Limb (tissue), 2 donors: Measurements from ENCODE around the gene PTPRD.
A peak's percentile ranks its signal among the peaks of the same experiment; 100 is the strongest.

Experiments used
- DNase-seq, 2 donors: peaks; one replicate each; pipeline ENCODE4 v3.0.0-alpha.2; 2016; ENCODE audit errors: extremely low spot score in 2 of 2

Gene PTPRD

DNA sequence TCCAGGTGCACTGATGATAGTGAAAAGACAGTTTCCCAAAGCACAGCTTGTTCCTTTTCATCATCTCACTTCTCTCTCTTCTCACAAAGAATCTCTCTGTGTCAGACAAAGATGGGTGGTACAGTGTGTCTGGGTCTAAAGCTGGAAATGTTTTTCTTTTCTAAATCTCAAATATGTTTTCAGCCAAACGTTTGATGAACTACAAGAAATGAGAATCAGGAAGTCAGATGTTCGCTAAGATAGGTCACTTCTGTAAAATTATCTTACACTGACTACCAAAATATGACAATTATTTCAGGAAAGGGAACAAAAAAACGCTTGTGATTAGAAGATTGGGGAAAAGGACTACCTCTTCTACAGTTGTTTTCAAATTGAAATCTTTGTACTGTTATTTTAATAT is 708.8 kb downstream of the PTPRD start:
- no peak for DNase-seq

DNA sequence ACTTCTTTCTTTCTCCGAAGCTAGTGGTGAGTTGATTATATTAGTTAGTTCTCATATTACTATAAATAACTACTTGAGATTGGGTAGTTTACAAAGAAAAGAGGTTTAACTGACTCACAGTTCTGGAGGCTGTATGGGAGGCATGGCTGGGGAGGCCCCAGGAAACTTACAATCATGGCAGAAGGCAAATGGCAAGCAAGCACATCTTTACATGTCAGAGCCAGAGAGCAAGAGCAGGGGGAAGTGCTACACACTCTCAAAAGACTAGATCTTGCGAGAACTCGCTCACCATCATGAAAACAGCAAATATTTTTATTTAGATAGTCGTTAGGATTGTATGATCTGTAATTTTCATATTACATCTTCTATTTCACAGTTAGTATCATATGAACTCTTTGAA is 711.2 kb downstream of the PTPRD start:
- DNase-seq = no peak

DNA sequence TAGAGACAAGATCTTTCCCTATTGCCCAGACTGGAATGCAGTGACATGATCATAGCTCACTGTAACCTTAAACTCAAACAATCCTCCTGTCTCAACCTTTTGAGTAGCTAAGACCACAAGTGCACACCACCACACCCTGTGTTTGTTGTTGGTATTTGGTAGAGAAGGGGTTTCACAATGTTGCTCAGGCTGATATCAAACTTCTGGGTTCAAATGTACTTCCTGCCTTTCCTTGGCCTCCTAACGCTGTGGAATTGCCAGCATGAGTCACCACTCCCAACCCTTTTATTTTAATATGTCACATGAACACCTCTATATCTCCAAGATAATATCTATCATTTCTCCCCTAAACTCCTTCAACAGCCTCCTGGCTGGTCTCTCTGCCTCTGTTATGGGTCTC is 719.0 kb downstream of the PTPRD start:
- no peak for DNase-seq

DNA sequence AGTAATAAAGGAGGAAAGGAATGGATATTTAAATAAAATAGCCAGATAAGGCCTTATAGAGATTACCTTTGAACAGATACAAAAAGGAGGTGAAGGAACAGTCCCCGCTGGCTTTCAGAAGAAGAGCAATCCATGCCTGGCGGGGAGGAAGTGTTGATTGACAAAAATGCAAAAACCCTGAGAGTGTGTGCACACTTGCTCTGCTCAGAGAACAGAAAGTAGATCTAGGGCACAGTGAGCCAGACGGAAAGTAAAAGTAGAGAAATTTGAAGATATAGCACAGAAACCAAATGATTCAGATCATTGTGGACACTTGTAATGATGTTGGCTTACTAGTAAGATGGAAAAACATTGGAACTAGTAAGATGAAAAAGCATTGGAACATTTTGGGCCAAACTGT is 720.6 kb downstream of the PTPRD start:
- DNase-seq = no peak

DNA sequence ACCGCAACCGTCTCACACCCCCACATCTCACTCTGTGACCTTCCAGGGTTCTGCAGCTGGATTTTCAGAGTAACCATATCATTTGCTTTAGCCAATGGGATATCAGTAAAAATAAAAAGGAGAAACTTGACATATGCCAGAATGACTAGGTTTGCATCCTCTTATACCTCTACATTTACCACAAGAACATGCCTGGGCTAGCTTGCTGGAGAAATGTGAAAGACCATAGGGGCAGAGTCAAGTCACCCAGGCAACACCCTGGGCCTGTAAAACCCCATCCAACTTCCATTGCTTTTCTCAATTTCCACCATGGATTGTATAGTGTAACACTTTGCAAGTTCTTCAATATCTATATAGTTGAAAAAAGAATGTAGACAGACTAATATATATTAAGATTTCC is 731.1 kb downstream of the PTPRD start:
- no peak for DNase-seq

DNA sequence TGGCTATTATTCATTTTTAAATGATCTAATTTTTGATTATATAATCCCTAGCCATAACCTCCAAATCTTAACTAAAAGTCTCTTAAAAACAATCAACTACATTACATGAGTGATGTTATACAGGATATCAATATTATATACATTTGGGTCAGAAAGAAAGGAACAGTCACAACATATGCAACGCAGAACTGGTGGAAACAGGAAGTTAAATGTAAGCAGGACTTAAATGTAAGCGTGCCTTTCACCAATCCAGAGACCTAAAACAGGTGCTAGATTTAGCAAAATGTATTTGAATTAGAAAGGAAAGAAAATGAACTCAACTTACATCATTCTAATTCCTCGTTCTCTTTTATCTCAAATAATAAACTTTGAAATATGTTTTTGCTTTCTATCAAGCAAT is 738.5 kb downstream of the PTPRD start:
- no peak for DNase-seq

DNA sequence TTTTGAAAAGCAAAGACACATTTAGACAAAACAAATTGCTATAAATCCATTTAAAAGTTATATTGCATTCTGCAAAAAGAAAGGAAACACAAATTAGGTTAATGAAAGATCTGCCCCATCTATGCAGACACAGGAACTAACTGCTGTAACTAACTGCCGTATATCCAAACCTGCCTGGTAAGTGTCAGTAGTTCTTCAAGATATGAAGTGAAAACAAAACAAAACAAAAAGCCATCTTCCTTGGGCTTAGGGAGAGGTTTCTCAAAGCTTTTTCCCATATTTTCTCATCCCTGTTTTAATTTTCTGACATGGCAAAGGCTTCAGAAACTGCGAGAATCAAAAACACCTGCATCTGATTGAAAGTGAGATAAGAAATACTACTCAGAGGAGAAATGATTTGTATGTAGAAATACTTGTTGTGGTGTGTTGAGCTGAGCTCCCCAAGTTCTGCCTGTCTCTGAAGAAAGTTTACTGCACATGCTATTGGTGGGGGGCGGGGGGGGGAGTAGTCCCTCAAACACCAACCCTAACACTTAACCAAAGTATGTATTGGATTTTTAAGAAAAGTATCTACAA is 750.5 kb downstream of the PTPRD start:
- no peak for DNase-seq

DNA sequence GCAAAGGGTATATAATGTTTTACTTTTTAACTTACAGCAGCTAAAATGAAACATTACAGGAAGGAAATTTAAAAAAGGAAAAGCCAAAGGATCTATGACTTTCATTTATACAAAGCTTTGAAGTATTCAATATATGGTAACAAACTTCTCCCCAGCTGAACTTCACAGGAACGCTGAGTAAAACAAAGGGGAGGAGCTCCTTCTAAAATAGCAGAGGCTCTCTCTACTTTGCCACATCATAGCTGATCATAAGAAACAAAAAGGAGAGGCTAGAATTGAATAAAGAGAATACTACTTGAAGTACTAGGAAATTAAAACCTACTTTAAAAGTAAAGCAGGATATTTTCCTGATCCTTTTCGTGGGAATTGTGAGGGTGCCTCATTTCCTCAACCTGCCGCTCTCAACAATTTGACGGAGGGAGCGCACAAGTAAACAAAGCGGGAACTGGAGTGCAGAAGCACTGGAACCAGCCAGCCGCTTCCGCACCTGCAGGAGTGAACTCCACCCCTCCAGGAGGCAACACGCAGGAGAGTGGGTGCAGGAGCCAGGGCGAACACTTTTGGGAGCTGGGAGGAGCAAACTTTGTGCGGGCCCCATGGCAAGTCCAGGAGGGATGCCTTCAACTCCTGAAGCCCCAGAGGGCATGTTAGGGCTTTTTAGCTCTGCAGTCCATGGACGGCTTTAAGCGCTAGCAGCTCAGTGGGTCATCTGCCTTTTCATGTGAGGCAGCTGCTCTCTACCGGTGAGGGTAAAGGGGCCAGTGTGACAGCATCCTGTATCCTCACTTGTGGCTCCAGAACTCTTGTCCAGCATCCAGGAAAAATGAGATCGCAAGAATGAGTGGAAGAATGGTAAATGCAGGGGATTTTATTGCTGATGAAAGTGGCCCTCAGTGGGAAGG is 757.4 kb downstream of the PTPRD start:
- DNase-seq = peak in 1 of 2 donors; percentile 26

DNA sequence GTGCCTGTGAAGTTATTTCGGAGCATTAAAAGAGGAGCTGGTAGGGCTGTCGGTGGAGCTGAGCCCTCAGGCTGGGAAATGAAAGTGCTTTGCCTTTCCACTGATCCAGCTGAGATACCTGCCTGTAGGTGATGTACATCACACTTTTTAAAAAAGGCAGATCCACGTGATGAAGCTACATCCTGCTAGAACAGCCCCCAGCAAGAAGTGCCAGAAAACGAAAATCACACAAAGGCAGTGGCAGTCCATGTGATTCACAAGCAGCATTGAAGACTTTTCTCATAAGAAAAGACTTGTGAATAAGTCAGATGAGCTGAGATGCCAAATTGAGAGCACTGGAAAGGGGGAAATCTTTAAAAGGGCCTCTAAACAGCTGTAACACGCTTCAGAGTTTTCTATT is 765.1 kb downstream of the PTPRD start:
- DNase-seq = no peak

DNA sequence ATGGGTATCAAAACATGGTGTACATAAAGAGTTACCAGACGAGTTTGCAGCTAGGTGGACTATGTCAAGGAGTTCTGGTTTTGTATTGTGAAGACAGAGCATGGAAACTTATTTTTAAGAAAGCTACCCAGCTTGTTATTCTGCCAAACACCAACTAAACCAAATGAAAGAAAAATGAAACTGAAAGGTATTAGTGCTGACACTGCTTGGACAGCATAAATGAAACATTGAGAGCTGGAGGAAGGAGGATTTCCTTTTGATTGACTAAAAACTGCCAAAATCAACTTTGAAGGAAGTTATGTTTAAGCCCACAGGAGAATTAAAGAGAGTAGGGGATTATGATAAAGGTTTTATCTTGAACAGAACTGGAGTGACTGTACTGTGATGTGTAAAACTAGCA is 766.2 kb downstream of the PTPRD start:
- DNase-seq = no peak

DNA sequence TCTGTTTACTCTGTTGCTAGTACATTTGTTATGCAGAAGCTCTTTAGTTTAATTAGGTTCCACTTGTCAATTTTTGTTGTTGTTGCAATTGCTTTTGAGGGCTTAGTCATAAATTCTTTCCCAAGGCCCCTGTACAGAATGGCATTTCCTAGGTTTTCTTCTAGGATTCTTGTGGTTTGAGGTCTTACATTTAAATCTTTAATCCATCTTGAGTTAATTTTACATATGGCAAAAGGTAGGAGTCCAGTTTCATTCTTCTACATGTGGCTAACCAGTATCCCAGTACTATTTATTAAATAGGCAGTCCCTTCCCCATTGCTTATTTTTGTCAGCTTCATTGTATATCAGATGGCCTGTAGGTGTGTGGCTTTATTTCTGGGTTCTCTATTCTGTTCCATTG is 792.4 kb downstream of the PTPRD start:
- DNase-seq = no peak

DNA sequence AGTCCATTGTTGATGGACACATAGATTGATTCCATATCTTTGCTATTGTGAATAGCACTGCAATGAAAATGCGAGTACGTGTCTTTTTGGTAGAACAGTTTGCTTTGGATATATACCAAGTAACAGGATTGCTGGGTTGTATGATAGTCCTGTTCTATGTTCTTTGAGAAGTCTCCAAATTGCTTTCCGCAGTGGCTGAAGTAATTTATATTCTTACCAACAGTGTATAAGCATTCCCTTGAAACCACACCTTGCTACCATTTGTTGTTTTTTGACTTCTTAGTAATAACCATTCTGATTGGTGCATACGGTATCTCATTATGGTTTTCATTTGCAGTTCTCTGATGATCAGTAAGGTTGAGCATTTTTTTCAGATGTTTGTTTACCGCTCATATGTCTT is 792.9 kb downstream of the PTPRD start:
- DNase-seq = no peak

DNA sequence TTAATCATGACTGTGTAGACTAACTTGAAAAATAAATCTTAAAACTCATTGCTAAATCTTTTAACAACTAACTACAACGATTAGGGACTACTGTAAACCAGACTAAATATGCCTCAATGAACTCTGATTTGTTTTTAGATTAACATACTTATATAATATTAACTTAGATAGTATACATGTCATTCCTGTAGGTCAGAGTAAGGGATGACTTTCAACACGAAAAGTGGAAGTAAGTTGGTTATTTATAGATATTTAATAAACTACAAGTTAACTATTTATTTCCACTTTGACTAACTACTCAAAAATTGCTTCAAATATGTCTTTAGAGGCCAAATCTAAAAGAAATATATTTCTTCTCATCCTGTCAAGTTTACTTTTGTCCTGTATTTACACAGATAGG is 795.6 kb downstream of the PTPRD start:
- no peak for DNase-seq

DNA sequence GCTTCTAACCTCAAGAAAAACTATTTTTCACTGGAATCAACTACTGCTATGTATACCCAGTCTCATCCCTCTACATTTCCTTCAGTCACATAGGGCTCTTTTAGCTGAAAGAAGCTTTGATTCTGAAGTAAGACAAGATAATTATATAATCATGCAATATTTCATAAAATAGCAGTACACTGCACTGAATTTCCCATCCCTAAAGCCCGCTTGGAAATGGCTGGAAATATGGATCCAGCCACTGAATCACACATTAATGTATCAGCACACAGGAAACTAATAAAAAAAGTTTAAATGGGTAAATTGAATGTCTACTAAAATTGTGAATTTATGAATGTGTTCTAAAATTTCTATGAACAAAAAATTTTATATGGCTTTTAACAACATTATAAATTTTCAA is 808.7 kb downstream of the PTPRD start:
- DNase-seq = no peak

DNA sequence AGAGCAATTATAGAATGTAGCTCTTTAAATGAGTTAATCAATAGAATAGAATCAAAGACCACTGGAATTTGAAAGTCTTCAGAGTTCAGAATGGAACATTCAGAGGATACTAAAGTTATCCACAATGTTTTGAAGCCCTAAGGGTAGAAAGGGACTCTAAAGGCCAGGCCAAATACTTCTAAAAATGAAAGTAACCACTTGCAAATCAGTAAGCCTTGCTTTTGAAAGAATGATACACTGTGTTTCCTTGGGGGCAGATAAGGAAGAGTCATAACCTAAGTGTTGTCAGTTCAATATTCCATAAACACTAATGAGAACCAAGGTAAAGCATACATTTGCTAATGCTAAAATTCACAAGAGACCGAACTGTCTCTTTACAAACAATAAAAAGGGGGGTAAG is 813.5 kb downstream of the PTPRD start:
- no peak for DNase-seq

DNA sequence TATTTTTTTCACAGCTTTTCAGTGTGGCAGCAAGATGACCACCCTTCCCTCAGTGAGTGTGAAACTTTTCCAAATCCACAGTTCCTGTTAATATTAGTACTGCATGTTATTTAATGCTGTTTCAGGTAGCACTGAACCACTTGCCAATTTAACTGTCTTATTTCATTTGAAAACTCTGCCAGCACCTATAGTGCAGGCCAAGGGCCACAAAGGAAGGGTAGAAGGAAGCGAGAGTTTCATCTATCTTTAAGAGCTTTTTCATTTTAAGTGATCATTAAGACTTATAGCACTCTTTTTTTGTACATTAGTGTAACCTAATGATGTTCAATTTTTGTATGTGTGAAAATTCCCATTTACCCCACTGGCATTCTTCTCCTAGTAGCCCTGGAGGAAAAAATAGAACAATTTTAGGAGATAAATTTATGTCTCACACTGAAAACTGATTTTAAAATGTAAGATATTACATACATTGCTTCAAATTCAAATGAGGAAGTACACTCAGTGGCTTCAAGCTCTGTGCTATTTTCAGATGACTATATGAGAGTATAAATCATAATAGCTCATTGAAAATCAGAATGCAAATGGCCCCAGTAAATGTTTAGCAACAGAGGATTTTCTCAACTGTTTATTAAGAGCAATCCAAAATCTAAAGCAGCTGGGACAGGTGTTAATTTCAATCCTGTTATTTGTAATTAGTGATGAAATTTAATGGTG is 820.5 kb downstream of the PTPRD start:
- no peak for DNase-seq

DNA sequence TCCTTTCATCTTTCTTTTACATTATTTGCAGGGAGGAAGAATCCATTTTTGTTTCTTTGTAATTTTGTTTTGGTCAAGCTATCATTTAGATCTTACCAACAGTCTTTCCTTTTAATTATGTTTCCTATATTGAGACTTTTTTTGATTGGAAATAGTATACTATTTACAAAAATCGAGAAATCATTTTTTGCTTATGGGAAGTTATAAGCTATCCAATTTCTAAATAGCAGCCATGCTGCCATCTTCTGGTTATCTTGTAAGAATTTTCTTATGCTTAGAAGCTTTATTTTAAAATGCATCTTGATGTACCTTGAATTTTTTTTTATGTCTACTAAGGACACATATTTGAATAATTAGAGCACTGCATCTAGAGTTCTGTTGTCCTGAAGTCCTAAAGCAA is 821.2 kb downstream of the PTPRD start:
- DNase-seq = peak in 1 of 2 donors; percentile 45

DNA sequence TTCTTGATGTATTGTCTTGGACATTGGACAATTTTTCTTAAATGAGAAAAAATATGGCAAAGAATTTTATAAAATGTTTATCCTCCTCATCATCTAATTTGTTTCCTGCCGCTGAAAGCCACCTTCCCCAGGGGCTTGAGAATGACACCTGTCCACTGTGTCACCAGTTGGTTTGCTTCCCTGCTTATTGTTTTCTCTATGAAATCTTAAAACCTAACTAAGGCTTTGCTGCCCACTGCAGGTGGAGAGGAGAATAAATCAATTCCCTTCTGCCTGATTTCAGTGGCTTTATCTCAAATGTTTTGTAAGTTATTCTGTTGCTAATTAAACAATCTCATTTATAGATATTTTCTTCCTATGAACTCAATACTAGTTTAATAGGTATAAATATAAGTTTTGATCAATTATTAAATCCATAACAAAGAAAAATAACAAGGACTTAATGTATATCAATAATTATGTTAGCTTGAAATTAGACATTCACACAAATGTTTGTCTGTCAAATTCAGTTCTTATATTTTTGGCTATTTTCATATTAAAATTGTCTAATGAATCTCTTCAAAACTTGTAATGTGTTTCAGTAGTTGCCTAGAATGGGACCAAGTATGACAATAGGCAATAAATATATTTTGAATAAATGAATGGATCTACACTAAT is 822.5 kb downstream of the PTPRD start:
- peak; percentile 52 to 65 for DNase-seq

DNA sequence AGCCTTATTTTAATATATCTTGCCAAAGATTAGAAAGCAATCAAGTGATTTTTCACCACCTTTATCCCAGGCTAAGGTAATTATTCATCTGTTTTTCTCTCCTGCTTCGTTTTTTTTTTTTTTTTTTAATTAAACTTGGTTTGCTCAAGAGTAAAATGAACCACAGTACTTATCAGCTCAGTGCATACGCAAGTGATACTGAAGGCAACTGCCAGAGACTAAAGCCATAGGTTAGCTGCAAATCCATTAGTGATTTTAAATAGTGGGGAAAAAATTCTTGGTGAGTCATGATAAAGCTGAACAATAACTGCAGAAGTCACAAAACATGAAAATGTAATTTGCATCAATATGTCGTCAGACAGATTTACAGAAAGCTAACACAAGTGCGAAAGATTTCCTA is 829.1 kb downstream of the PTPRD start:
- no peak for DNase-seq

DNA sequence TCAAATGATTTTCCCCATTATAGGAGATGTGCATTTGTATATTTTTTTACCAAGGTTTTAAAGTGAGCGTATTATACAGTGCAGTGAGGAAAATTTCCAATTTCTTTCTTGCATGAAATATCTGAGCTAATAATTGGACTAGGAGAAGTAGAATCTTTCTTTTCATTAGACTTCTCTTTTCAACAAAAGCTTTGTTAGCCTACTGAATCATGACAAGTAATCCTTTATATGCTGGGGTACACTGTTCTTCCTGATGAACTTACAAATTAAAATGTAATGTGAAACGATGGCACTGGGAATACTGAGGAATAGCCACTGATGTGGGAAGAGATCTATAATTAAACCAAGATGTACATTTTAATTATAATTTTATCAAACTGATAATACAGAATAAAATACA is 829.6 kb downstream of the PTPRD start:
- DNase-seq = no peak

DNA sequence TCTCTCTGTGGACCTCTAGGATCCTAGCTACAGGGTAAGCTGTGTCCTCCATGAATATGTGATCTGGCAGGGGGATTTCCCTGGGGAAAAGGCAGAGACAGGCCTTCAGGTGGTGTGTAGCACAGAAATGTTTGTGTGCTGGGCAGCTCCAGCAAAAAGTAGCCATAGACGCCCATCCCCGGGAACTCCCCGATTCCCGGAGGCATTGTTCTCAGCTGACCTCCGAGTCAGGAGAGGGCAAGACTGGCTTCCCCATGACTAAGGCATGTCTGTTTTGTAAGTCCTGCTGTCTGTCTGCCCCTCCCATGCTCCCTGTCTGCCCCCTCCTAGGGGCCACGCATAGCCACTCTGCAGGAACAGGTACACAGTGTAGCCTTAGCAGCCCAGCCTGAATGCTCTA is 834.5 kb downstream of the PTPRD start:
- DNase-seq = no peak

DNA sequence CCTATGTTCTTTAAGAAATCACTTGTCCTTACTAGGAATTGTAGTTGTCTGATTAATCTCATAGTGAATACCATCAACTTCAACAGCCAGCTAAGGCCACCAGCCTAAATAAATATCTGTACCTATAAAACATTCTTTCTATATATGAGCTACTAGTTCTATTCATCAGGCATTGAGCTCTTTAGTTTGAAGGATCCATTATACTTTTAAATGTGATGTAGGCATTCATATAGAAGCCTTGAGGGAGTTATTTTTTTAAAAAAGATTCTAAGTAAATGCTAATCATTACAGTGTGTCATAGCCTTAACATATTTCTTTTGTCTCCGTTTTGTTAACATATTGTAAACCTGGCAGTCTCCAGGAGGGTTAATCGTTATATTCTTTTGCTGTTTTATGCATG is 838.3 kb downstream of the PTPRD start:
- DNase-seq = no peak
